ENCODE data around the gene TCAIM.

GRCh38 chr3:44445786-44446185, 107.2 kb downstream of the TCAIM start:
- no peak for TF ChIP-seq CTCF (IDR thresholded peaks at IDR 0.05; ENCODE audit: borderline replicate concordance, extremely low read depth, low read length, poor library complexity, severe bottlenecking)
- TF ChIP-seq EZH2 (IDR thresholded peaks at IDR 0.05; ENCODE audit: borderline replicate concordance, low read depth, low read length, severe bottlenecking): no peak
